Astrocyte (in vitro differentiated cells and primary cell): ENCODE measurements around the gene AMT.

Experiments used
- CTCF ChIP-seq: IDR thresholded peaks from 2 replicates; pipeline ENCODE4 v1.5.1; 2011; ENCODE audit warnings: low read depth, mild to moderate bottlenecking, inconsistent platforms, low read length, moderate library complexity; ENCODE audit not compliant: insufficient read depth
- EZH2 ChIP-seq: IDR thresholded peaks from 2 replicates; pipeline ENCODE4 v1.6.1; 2012; ENCODE audit warnings: mild to moderate bottlenecking, low read length, inconsistent platforms; ENCODE audit not compliant: insufficient read depth

- TF ChIP-seq CTCF = no peak
- TF ChIP-seq EZH2 = no peak
Observed at GRCh38 chr3:49456466-49456865, 34.2 kb upstream of the AMT start.
